HG02642 (cell line): ENCODE measurements around the gene RNF214.

Experiments used
- ATAC-seq: cut with Tn5 transposase; IDR thresholded peaks from one replicate; pipeline ENCODE4 v1.9.1; 2021; ENCODE audit warnings: mild to moderate bottlenecking; ENCODE audit not compliant: unreplicated experiment, poor library complexity

Gene RNF214

DNA sequence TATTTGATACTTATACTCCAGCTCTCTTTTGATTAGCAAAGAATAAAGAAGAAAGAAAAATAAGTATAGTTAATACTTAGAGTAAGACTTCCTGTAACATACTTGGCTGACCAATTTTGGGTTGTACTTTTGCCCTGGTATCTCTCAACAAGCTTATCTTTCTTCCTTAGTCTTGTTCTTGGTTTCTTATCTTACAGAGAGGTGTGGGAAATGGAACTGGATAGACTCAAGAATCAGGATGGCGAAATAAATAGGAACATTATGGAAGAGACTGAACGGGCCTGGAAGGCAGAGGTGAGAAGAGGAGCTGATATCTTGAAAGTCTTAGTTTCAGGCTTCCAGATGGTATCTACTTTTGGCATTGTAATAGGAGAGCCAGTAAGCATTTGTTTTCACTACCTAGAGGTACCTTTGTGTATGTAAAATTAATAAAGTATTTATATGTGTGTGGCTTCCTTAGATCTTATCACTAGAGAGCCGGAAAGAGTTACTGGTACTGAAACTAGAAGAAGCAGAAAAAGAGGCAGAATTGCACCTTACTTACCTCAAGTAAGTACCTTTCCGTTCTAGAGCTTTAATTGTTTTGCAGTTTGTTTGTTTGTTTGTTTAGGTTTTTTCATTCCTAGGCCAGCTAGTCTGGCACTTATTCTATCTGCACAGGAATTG lies 47.4 kb downstream of the RNF214 start:
- ATAC-seq, result no peak

DNA sequence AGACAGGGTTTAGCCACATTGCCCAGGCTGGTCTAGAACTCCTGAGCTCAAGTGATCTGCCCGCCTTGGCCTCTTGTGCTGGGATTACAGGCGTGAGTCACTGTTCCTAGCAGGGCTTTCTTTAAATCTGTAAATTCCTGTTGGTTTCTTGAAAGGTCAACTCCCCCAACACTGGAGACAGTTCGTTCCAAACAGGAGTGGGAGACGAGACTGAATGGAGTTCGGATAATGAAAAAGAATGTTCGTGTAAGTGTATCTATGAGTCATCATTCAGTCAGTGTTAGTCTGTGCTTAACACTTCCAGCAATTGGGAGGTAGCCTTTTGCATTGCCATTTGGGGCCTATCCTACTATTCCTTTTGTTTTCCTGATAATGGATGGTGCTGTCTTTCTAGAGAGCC lies 48.7 kb downstream of the RNF214 start:
- no peak for ATAC-seq

DNA sequence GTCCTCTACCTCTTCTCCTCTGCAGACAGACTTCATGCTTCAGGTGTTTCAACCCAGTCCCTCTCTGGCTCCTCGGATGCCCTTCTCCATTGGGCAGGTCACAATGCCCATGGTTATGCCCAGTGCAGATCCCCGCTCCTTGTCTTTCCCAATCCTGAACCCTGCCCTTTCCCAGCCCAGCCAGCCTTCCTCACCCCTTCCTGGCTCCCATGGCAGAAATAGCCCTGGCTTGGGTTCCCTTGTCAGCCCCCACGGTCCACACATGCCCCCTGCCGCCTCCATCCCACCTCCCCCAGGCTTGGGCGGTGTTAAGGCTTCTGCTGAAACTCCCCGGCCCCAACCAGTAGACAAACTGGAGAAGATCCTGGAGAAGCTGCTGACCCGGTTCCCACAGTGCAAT lies 49.4 kb downstream of the RNF214 start:
- ATAC-seq, result no peak

DNA sequence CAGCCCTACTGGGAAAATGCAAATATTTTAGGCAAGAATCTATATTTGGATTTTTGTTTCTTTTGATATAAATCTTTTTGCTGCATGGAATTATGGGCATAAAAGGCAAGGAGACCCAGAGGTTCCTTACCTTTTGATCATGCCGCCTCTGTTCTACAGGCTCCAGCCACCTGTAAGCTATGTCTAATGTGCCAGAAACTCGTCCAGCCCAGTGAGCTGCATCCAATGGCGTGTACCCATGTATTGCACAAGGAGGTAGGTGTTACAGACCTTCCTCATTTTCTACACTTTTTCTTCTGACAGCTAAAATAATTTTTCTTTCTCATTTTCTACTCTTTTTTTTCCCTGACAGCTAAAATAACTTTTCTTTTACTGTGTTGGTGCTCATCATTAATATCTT lies 50.5 kb downstream of the RNF214 start:
- ATAC-seq, result no peak

DNA sequence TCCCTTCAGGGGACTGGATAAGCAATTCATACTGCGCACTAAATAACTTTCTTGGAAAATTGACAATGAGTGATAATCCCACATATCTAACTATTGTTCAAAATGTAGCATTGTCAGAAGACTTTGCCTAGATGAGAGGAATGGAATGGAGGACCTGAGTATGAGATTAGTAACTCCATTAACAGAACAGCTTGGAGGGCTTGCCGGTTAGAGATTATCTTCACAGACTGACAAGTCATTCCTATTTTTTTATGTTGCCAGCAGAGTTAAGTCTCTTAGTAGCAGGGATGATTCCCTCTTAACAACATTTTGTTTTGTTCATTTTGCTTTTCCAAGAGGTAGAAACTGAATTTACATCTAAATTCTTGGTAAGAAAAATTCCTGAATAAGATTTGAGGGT lies 51.6 kb downstream of the RNF214 start:
- no peak for ATAC-seq

DNA sequence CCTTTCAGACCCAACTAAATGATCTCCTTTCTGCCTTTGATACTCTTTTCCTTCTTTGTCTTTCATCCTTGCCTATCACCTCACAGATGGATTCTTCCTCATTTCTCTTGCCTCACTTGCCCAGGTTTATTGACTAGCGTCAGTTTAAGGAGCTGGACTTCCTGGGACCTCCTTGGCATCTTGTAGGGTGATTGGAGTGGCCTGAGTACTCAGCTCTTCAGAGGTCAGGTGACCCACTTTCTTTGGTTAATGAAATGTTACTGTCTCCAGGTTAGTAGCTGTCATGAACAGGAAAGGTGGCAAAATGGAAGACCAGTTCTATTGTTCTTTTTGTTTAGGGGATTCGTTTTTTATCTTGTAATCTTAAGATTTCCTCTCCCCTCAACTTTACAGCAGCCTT lies 54.1 kb downstream of the RNF214 start:
- ATAC-seq, result no peak

DNA sequence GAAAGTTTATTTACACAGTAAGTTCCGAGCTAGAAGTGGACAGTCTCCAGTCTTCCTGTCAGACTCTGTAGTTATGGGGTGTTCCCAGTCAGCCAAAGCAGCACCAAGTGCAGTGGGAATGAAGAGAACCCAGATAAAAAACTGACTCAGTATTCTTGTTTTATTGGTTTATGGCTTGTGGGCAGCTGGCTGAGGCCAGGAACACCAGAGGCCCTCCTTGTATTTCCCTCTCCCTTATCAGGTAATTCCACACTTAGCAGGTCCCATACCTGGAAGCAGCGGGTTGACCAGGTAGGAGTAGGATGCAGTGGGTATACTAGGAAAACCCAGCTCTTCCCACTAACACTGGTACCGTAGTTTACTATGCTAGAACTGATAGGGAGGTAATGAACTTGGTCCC lies 55.2 kb downstream of the RNF214 start:
- no peak for ATAC-seq

DNA sequence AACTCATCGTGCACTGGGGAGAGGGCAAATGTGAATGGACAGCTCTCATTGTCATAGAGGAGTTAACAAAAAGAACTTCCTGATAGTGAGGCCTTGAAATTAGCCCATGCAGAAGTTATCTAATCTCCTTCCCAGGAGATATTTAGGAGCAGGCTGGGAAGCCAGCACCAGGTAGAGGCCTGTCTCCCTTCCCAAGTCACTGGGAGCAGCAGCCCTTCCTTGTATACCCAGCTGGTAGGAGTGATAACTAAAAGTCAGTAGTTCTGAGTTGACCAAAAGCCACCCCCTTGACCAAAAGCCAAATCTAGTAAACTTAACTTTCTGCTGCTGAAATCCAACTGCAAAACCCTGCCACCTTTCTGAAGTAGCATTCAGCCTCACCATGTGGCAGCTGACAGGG lies 57.3 kb downstream of the RNF214 start:
- ATAC-seq, result no peak

DNA sequence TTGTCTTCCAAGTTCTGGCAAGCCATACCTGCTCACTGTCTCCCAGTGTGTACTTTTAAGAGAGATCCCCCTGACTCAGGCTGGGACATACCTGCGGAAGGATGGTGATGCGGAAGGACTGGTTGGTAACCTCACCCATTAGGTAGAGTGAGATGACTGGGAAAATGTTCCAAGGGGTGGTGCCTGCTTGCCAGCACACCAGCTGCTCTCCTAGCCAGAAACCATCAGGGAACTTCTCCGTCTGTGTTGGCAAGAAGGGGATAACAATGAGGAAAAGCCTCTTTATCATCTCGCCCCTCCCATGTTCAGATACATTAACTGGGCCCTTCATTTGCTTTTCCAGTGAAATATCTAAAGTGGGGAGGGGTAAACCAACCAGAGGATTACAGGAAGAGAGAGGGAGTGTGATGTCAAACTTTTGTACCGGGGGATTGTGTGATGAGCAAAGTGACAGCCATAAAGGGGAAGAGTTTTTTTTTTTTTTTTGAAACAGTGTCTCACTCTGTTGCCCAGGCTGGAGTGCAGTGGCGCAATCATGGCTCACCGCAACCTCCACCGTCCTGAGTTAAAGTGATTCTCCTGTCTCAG lies 58.4 kb downstream of the RNF214 start, which contains the start of gene BACE1-AS:
TSS of gene BACE1-AS (plus strand) at position 538 of the 588 bp plus-strand sequence.
- no peak for ATAC-seq

DNA sequence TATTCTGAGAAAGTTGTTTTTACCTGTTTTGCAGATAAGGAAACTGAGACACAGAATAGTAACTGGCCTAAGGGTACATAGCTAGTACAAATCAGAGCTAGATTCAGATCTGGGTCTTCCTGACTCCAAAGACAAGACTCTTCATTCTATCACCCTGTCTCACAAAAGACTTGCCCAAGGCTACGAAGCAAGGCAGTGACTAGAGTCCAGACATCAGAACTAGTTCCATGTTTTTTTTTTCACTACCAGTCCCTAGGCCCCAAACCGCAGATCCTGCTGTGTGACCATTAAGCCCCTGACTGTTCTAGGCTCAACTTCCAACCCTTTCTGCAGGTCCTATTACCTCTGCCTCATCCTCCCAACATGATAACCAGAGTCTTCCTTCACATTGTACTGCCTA lies 60.1 kb downstream of the RNF214 start:
- ATAC-seq, result no peak

DNA sequence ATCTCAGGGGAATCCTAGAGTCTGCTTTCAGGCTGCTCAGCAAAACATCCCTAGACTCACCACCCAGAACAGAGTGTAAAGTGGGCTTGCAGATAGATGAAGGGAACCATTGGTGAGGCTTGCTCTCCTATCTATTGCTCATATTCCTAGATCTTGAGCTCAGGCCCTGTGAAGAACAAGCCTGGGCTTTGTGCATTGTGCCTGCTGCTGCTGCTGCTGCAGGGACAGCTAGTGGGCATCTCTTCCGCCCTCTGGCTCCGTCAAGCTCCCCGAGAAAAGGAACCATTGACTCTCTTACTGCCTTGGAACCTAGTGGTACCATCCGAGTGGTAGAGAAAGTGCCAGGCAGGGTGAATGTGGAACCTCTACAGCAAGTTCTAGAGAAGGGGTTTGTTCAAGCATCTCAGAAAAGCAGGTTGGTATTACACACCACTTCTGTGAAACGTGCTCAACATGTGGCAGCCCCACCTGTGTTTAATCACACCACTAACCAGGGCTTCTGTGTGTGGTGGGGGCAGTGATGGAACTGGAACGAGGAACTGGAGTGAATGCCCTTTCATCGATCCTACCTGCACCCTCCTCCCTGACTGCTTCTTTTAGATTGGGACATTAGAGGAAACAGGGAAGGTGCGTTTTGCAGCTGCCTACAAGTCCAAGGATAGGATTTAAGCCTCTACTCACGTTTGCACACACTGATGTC lies 63.1 kb downstream of the RNF214 start:
- no peak for ATAC-seq

DNA sequence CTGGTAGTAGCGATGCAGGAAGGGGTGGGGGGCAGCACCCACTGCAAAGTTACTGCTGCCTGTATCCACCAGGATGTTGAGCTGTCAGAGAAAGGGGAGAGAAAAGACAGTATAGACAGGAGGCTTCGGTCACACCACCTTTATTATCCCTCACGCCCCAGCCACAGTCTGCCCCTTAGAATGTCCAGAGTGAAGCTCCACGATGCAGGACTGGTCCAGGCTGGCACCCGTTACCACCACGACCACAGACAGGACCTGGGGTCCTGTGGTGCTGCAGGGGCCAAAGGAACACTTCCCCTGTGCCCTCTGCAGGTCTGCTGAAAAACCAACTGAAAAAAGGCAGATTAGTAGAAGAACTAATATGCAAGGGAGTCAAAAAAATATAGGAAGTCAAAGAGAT lies 64.4 kb downstream of the RNF214 start:
- ATAC-seq, result no peak

DNA sequence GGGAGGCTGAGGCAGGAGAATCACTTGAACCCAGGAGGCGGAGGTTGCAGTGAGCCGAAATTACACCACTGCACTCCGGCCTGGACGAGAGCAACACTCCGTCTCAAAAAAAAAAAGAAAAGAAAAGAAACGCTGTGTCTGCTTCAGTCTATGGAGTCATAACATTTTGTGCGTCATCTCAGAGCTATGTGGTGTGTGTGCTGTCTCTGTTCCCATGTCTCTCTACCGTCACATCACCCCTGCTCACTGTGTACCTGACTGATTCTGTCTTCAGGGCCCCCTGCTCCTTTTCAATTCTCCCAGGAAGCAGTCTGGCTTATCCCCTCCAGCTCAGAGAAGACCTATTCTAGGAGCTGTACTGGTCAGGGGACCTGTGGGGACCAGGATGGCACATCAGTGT lies 65.7 kb downstream of the RNF214 start:
- no peak for ATAC-seq

DNA sequence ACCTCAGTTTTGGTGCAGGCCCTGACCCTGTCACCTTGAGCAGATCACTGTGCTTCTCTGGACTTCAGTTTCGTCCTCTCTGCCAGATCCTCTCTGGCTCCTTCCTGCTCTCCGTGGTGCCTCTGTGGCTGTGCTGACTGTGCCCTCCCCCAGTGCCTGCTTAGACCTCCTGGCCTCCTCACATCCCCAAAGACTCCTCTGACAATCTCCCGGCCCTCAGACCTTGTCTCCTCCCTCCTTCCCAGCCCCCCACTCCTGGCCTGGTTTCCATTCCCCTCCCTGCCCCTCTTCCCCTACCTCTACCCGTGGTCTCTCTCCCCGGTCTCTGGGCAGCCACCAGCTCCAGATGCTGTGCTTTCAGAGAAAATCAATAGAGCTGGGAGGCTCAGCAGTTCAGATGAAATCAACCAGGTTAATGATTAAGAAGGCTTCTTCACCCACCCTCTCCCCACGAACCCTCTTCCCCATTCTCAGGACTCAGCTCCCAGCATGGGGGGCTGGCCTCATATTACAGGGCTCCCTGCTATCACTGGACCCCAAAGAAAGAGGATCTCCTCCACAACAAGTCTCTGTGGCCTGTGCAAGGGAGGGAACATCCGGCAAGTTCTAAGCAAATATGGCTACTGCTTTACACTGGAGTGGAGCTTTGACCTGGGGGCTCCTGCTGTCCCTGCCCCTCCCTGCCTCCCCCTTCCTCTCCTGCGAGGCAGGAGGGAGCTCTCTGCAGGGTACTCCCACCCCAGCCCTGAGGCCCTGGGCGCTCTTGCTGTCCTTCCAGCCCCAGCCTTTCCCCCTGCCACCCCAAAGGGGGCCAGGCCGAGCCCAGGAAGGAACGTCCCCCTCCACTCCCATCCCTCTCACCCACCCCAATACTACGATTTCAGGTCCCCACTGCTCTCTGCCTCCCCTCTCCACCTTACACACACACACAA lies 67.1 kb downstream of the RNF214 start:
- ATAC-seq, result no peak

DNA sequence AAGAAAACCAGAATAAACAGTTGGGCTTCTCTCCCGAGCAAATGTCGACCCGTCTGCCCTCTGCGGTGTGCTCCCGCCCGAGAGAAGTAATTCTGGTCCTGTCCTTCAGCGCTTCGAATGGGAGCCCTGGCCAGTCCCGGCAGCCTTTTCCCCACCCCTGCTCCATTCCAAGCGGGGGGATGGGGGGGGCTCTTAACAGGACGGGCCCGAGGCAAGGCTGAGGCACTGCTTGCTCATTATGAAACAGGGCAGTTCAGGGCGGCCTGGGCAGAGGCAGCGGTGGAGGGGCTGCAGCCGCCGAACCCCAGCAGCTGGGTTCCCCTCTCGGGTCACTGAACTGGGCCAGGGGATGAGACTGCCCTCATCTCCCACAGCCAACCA lies 67.8 kb downstream of the RNF214 start:
- ATAC-seq, result no peak

DNA sequence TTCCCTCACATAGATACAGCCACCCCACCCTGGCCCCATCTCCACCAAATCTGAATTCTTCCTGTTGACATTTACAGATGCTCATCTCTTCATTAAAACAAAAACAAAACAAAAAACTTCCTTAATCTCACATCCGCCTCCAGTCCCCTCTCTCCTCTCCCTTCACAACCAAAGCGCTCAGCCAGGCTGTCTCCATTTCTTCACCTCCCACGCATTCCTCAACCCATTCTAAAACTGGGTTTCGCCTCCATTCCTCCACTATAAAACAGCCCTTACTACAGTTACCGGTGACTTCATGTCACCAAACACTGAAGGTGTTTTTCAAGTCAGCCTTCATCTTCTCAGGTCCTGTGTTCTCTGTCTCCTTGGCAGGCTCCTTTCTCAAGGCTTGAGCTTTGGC lies 68.3 kb downstream of the RNF214 start:
- no peak for ATAC-seq

DNA sequence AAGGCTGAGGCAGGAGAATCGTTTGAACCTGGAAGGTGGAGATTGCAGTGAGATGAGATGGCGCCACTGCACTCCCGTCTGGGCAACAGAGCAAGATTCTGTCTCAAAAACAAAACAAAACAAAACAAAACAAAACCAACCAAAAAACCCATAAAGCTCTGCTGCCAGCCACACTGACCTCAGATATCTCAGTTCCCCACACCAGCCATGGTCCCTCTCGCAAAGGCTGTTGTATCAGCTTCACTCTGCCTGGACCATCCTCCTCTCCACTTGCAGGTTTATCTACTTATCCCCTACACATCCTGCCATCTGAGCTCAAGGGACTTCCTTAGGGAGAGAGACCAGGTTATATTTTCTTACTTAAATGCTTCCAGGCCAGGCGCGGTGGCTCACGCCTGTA lies 69.8 kb downstream of the RNF214 start:
- ATAC-seq, result no peak

DNA sequence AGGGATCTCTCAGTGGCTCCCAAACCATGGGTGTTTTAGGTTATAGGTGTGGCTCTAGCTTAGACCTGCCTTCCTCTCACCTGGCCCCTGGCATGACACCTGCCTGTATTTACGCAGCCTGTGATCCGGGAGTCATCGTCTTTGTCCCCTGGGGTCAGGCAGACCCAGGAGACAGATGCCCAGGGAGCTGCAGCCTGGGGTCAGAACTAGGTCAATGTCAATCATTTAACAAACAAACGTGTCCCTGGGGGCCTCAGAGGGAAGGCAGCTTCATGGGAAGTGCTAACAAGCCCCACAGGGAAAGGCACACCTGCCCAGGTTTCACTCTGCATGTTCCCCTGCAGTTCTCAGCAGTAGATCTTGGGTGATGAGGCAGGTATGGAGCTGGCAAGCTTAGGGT lies 70.6 kb downstream of the RNF214 start:
- ATAC-seq, result no peak

DNA sequence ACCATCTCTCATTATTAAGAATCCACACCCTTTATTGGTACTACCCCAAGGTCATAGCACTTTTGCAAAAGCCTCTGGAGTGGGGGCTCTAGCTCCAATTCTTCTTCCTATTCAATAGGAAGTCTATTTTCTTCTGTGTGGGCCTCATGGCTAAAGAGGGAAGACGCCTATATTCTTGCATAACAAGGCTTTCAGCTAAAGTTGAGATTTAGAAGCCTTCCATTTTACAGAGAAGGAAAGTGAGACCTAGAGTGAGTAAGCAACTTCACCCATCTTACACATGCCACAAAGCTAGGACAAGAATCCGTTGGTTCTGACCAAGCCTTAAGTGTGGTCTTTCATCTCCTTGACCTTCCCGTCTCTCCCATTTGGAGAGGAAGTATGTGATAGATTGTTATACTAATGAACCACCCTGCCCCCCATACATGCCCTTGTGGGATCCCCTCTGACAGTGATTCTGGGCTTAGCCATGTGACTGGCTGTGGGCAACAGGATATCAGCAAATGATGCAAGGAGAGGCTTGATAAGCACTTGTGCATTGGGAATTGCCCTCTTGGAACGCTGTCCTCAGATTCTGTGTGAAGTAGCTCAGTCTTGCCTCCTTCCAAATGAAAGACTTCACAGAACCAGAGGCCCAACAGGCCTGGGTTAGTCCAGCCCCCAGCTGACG lies 71.3 kb downstream of the RNF214 start:
- no peak for ATAC-seq

DNA sequence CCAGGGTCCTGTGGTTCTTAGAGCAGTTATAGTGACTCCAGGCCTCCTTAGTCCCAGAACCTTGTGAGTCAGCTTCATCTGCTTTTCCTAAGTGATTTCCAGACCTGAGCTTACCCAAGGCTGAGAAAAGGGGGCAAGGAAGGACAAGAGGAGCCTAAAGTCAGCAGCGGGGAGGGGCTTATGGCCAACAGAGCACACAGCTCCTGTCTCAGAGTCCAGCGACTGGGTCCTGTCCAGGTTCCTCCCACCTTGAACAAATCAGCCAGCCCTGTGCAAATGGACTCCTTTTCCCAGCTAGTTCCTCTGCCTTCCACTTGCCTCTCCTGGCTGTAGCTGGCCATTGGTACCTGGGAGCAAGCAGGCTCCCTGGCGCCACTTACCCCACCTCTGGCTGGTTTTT lies 72.7 kb downstream of the RNF214 start:
- ATAC-seq, result no peak
